Renal cortical epithelial cell (primary cell): ENCODE results near the gene IL36B. TPM values are rescaled to one million over a fixed set of nuclear protein-coding genes. Genes with fewer than 3 reads are reported as not detected.
A peak's percentile ranks its signal among the peaks of the same experiment; 100 is the strongest.

ENCODE experiments used
- DNase-seq: peaks from one replicate; pipeline ENCODE4 v3.0.0-alpha.2; 2011; ENCODE audit warnings: low read depth
- total RNA-seq: library from RNA; depleted of rRNA; stranded (reverse); fragments of >200 nt; gene quantifications from 2 replicates; pipeline ENCODE4 v1.2.3, GENCODE V29; 2014

Gene IL36B
- total RNA-seq, 1 donor from 2014 or later: not detected

GRCh38 chr2:113056521-113056920, 3.9 kb upstream of the IL36B start:
- DNase-seq: no peak

GRCh38 chr2:113054066-113054465, 1.4 kb upstream of the IL36B start:
- DNase-seq: no peak

- DNase-seq: no peak
These were observed 999 bp upstream of the IL36B start for GRCh38 chr2:113053666-113054065.

- DNase-seq: no peak
These were observed 1.5 kb downstream of the IL36B start for GRCh38 chr2:113050921-113051895.

DNA sequence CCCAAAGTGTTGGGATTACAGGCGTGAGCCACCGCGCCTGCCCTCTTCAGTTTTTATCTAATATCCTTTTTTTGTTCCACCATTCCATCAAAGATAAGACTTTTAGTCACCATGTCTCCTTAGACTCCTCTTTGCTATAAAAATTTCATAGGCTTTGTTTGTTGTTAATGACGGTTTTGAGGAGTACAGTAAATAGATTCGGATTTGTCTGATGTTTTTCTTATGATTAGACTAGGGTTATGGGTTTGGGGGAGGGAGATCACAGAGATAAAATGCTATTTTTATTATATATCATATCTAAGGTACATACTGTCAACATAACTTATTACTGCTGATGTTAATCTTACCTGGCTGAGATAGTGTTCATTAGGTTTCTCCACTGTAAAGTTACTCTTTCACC, 6.2 kb downstream of the IL36B start:
- no peak for DNase-seq

DNA sequence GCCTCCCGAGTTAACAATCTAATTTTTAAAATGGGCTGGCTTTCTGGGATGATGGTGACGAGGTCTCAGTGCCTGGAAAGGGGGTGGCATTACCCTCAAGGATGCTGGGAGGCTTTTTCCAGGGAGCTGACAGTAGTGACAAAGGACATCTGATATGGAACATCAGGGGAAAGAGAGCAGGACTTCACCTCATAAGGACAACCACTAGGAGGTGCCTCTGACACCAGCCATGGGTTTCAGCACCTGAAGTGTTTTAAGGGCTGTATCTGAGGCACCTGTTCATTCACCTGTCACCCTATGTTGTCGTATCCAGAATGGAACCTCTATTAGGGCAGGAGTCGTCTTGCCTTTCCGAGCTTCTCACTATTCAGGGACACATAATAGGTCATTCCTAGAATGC, 10.8 kb downstream of the IL36B start:
- no peak for DNase-seq

GRCh38 chr2:113039719-113040118, 12.9 kb downstream of the IL36B start:
- DNase-seq: no peak

- DNase-seq: no peak
These were observed 13.5 kb downstream of the IL36B start for GRCh38 chr2:113039158-113039557.

GRCh38 chr2:113038291-113038690, 14.4 kb downstream of the IL36B start:
- no peak for DNase-seq

GRCh38 chr2:113036763-113037162, 15.9 kb downstream of the IL36B start:
- no peak for DNase-seq

GRCh38 chr2:113034016-113034415, 18.7 kb downstream of the IL36B start:
- no peak for DNase-seq

DNA sequence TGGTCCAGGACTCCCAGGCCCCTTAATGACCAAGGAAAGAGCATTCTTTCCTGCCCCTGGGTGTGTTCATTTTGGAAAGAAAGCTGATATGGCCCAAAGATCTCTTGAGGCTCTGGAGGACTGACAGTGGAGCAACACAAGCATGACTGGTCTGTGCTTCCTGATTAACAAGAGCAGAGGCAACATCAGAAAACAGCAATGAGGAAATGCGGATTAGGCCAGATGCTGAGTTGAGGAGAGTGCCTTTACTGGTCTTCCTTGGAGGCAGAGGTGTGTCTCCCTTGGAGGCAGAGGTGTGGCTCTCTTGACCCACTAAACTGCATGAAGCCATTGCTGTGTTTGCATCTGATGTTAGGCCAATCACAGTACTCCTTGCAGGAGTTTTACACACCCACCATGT, 19.9 kb downstream of the IL36B start:
- DNase-seq: no peak

GRCh38 chr2:113028112-113028511, 24.6 kb downstream of the IL36B start:
- DNase-seq: no peak

DNA sequence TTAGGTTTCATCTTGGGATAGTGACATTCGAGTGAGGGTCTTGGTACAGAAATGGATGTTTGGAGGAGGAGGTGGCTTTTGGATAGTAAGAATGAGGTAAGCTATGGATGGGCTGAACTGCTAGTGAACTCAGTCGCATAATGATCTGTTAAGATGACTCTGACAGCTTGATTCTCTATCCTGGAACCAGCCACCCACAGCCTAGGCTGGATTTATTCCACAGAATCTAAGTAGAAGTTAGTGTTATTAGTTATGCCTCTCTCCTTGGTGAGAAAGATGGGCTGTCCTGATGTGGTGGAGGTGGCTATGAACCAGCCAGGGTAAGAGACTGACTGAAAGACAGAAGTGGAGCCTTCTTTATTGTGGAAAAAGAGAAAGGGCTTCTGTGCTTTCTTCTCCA, 25.0 kb downstream of the IL36B start:
- no peak for DNase-seq

DNA sequence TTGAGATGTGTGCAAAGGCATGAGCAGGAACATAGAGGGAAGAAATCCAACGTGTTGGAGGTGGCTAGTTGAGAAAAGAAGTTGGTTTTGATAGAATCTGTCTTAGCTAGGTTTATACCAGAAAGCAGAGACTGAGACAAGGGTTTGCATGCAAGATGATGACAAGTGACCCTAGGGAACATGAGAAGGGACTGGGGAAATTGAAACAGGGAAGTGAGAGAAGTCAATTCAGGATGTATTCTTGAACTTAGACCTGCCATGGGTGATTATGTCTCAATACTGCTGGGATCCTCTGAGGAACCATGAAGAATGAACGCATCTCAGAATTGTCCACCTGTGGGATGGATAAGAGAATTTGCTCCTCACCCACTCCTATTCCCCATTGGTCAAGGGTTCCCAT, 26.9 kb downstream of the IL36B start:
- DNase-seq: no peak

DNA sequence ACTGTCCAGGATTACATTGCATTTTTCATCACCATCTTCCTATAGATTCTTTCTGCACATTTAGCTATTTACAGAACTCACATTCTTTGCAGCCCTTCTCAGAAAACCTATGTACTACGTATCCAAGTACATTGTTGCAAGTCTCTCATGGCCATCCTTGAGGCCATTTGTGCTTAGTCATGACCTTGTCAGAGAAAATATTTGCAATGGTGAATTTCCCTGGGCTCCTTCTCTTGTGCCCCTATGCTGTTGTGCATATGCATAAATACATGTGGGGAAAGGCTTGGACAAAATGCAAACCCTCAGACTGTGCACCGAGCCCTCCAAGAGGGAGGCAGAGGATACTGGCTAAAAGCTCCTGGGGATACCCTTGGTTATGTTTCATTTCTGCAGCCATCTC, 27.9 kb downstream of the IL36B start:
- DNase-seq: no peak

GRCh38 chr2:113021312-113021711, 31.4 kb downstream of the IL36B start:
- no peak for DNase-seq

- DNase-seq: no peak
These were observed 34.2 kb downstream of the IL36B start for GRCh38 chr2:113018509-113018908.

DNA sequence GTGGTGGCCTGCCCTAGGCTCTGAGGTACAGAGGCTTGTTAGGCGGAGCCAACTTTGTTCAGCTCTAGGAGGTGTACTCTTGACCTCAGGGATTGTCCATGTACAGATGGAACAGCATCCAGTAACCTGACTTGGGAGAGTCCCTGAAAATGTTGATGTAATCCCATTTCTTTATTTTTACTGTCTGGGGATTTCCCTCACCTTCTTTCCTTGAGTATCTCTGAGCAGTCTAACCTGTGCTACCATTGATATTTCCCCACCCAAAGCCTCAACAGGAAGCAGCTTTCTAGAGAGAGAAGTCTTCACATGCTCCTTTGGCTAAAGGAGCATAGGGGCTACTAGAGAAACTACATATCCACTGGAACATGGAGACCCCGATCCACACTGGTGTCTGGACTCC, 37.0 kb downstream of the IL36B start:
- no peak for DNase-seq

DNA sequence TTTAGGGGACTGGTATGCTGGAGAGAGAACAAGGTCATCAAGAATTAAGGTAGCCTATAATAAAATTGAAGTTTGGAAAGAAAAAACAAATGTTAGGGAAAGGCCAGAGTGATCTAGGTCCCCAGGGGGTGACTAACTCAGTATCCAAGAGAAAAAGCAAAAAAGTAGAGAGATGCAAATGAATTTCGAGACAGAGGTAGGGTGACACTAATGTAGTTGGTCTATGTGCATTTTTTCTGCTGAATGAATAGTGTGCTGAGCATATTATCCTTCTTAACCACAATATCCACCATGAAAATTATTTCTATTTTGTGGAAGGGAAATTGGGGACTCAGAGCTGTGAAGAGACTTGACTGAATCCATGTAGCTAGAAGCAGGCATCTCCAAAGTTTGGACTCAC, 37.6 kb downstream of the IL36B start:
- no peak for DNase-seq

DNA sequence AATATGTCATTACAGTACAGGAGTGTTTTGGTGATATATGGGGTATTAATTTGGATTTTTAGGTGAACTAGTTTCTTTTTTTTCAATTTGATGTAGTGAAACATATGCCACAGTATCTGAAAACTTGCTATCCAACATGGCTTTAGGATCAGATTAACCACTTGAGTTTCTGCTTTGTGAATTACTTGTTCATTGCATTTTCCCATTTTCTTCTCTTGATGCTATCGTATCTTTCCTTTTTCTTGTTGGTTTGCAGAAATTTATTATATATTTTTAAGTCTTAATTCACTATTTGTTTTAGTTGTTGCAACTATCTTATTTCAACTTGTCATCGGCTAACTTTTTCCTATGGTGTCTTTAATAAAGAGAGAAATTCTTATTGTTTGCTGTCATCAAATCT, 38.6 kb downstream of the IL36B start:
- no peak for DNase-seq

GRCh38 chr2:113013336-113013661, 39.4 kb downstream of the IL36B start:
- DNase-seq: no peak

GRCh38 chr2:113012436-113013335, 40.0 kb downstream of the IL36B start:
- DNase-seq: peak; percentile 14
